ENCODE results near the gene TAF8.
"Not testable (repeated sequence)": the region's sequence is repeated elsewhere in the genome, so short reads cannot be mapped to it uniquely, and the experiment has no call there.

The TAF8 gene, protein sequence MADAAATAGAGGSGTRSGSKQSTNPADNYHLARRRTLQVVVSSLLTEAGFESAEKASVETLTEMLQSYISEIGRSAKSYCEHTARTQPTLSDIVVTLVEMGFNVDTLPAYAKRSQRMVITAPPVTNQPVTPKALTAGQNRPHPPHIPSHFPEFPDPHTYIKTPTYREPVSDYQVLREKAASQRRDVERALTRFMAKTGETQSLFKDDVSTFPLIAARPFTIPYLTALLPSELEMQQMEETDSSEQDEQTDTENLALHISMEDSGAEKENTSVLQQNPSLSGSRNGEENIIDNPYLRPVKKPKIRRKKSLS

GRCh38 chr6:42050297-42051267 is at the start of gene TAF8:
TAF8 (plus strand) TSS chr6:42050524; CDS start chr6:42050542, 18 bp downstream.
- peak; percentile 95 for DNase-seq

- no peak for DNase-seq
Measured at GRCh38 chr6:42001506-42001905, 48.8 kb upstream of the TAF8 start.

DNA sequence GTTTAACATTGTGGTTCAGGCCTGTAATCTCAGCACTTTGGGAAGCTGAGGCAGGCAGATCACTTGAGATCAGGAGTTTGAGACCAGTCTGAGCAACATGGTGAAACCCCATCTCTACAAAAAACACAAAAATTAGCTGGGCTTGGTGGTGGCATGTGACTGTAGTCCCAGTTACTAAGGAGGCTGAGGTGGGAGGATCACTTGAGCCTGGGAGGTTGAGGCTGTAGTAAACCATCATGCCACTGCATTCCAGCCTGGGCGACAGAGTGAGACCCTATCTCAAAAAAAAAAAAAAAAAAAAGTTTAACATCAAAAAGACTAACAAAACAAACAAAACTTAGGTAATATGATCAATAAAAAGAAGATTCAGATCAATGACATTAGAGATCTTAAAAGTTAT is 46.7 kb upstream of the TAF8 start:
- DNase-seq, result not testable (repeated sequence)

- no peak for DNase-seq
Measured at GRCh38 chr6:42007286-42008137, 42.8 kb upstream of the TAF8 start.

DNA sequence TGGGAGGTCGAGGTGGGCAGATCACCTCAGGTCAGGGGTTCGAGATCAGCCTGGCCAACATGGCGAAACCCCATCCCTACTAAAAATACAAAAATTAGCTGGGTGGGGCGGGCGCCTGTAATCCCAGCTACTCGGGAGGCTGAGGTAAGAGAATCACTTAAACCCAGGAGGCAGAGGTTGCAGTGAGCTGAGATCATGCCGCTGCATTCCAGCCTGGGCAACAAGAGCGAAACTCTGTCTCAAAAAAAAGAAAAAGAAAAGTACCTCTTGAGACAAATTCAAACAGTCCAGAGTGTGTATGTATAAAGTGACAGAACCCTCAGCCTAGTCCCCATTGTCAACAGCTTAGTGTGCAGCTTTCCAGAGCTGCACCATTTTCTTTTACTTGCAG is 42.2 kb upstream of the TAF8 start:
- DNase-seq, result not testable (repeated sequence)

DNA sequence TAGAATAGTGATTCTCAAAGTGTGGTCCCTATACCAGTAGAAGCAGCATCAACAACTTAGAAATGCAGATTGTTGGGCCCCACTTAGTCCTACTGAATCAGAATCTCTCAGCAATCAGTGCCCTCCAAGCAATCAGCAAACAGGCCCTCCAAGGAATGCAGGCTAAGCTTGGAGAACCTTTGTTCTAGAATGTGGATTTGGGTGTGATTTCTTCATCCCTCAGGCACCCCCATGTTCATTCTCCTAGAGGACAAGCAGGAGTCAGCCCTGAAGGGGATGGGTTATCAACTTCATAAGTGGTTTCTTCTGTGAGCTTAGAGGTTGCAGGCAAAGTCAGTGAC is 40.5 kb upstream of the TAF8 start:
- no peak for DNase-seq

DNA sequence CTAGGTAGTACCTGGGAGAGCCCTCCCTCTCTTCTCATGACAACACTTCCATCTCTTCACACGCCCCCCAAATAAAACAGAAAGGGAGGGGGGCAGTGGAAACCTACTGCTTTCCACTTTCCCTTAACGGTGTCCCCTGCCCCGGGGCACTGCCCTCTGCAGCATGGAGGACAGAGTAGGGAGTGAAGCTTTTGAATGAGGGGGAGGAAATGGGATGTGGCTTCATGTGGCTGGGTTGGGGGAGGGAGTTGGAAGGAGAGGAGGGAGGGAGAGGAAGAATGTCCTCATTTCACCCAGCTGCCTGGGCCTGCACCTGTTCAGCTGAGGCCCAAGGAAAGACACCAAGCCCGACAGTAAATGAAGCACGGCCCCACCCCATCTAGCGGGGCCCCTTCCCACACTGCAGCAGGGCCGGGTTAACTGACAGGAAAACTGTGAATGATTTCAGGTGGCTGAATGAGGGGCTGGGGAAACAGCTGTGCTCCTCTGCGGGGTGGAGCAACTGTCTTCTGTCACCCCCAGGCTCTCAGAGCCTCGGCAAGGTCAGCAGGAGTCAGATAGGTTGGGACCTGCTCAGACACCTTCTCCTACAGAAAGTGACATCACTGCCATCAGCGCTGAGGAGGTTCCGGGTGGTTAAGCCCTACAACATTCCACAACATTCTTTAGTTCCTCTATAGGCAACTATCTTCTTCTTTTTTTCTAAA is 40.0 kb upstream of the TAF8 start:
- no peak for DNase-seq

GRCh38 chr6:42010909-42011308 is 39.4 kb upstream of the TAF8 start:
- no peak for DNase-seq

DNA sequence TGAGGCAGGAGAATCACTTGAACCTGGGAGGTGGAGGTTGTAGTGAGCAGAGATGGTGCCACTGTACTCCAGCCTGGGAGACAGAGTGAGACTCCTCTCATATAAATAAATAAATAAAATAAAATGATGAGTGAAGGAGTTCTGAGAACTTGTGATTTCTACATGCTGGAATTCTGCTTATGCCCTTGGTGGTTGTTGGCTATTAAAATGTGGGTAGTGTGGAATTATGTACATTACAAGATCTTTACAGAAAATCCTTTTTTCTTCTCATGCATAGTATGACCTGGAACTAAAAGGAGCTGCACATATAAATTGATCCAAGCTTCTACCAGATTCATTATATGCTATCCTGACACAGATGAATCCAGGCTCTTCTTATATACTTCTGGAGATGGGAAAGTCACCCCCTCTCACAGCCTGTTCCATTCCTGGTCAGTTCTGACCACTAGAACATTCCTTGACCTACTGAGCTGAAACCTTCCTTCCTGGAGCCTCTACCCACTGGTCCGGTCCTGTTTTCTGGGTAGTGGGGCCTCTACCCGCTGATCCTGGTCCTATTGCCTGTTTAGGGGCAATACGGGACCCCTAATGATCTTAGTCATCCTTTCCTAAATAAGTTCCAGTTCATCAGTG is 37.7 kb upstream of the TAF8 start:
- no peak for DNase-seq

- DNase-seq, result no peak
Measured at GRCh38 chr6:42013134-42013516, 37.2 kb upstream of the TAF8 start.

DNA sequence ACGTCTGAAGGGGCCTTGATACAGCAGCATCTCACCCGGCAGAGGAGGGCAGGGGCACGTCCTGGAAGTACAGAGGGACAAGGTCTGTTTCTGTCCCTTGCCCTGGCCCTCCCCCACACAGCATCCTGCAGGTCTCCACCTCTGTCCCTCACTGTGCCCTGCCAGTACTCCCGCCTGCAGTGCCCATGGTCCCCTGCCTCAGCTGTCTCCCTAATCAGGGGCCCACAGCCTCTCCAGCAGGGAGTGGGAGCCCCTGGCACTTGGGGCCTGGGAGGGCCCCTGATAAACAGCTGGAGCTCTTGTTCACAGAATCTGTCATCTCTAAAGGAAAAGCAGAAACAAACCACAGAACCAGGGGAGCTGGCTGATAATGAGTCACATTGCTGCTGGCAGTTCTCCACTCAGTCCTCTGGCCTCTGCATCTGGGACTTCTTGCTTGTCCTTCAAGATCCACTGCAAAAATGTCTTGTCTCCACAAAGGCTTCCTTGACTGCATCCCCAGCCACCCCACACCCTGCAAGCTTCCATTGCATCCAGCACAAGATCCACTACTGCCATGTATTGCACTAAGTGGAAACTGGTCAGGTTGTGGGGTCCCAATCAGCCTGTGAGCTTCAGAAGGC is 33.2 kb upstream of the TAF8 start:
- DNase-seq, result no peak

GRCh38 chr6:42020967-42021366 is 29.4 kb upstream of the TAF8 start:
- DNase-seq, result no peak

GRCh38 chr6:42021847-42022754 is 28.2 kb upstream of the TAF8 start:
- DNase-seq, result no peak

DNA sequence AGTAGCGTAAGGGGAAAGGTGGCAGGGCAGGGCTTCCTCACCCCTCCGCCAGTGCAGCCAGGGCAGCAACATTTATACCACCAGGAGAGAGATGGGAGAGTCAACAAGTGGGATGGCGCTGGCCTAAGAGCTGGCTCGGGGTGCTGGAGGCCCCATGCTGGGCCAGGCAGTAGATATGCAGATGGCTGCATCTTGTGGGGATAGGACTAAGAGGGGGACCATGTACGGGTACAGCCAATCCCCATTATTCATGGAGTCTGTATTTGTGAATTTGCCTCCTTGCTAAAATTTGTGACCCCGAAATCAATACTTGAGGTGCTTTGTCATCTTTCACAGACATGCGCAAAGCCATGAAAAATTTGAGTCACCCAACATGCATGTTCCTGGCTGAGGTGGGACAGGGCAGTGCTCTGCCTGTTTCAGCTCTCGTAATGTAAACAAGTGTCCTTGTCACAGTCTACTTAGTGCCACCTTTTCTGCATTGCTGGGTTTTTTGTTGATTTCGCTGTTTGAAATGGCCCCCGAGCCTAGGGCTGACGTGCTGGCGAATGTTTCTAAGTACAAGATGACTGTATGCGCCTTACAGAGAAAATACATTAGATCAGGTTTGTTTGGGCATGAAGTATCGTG is 27.5 kb upstream of the TAF8 start:
- no peak for DNase-seq

GRCh38 chr6:42025066-42025844 is 25.1 kb upstream of the TAF8 start:
- no peak for DNase-seq

GRCh38 chr6:42025845-42026243 is 24.5 kb upstream of the TAF8 start:
- no peak for DNase-seq

GRCh38 chr6:42026540-42026939 is 23.8 kb upstream of the TAF8 start:
- DNase-seq, result no peak

DNA sequence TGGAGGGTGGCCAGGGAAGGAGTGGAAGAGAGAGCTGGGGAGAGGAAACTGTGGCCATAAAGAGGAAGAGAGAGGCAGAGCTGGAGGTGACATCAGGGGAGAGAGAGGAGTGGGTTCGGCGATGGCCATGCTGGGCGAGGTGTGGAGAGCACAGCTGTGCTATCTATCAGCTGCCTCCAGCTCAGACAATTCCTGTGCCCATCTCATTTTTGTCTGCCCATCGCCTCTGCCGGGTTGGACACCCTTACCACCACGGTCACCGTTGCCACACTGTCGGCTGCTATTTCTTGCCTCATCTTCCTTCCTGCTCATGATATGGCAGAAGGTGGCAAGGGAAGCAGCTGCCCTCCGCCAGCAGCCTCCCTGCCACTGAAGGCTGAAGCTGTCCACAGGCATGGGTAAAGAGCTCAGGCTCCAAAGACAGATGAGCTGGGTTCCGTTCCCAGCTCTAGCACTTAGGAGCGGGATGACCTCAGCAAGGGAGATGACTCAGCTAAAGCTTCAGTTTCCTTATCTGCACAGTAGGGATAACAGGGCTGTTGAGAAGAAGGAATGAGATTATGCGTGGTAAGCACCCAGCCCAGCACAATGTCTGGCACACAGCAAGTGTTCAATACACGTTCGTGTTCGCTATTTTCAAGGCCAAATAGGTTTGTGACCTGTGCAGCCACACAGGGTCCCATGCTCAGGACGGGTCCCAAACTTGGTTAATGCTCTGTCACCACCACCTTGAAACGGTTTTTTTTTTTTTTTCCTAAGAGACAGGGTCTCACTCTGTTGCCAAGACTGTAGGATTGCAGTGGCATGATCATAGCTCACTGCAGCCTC is 21.9 kb upstream of the TAF8 start:
- DNase-seq, result no peak
